Endodermal cell (in vitro differentiated cells): ENCODE results near the gene DTNB. TPM values are rescaled to one million over a fixed set of nuclear protein-coding genes. Genes with fewer than 3 reads are reported as not detected.

Experiments used
- DNase-seq: peaks from one replicate; pipeline ENCODE4 v3.0.0-alpha.2; 2017
- H3K27ac ChIP-seq: 2 replicates; pipeline ENCODE4 v1.5.1; 2013; ENCODE audit warnings: mild to moderate bottlenecking, low read depth, low read length, moderate library complexity
- H3K27me3 ChIP-seq: 2 replicates; pipeline ENCODE4 v1.6.1; 2013; ENCODE audit warnings: mild to moderate bottlenecking, low read length, moderate library complexity; ENCODE audit not compliant: insufficient read depth, control insufficient read depth, poor library complexity, severe bottlenecking
- H3K36me3 ChIP-seq: 2 replicates; pipeline ENCODE4 v1.7.0; 2013; ENCODE audit warnings: mild to moderate bottlenecking, low read length, moderate library complexity; ENCODE audit not compliant: control insufficient read depth, insufficient read depth
- H3K4me1 ChIP-seq: one replicate; pipeline ENCODE4 v1.7.0; 2013; ENCODE audit warnings: low read length; ENCODE audit not compliant: control insufficient read depth, insufficient read depth
- H3K4me3 ChIP-seq: 2 replicates; pipeline ENCODE4 v1.5.1; 2013; ENCODE audit warnings: mild to moderate bottlenecking, low read length, moderate library complexity
- H3K9ac ChIP-seq: 2 replicates; pipeline ENCODE4 v1.6.1; 2013; ENCODE audit warnings: mild to moderate bottlenecking, low read length, moderate library complexity; ENCODE audit not compliant: poor library complexity, severe bottlenecking; ENCODE audit errors: extremely low read depth
- H3K9me3 ChIP-seq: 2 replicates; pipeline ENCODE4 v1.6.1; 2013; ENCODE audit warnings: mild to moderate bottlenecking, low read length, moderate library complexity; ENCODE audit not compliant: control insufficient read depth
- H3K27ac Mint-ChIP-seq: 2 replicates; pipeline ENCODE4 v1.8.0; 2020; ENCODE audit warnings: mixed read lengths
- H3K27me3 Mint-ChIP-seq: 2 replicates; pipeline ENCODE4 v1.8.0; 2021; ENCODE audit warnings: mild to moderate bottlenecking, mixed read lengths; ENCODE audit not compliant: insufficient read depth
- H3K36me3 Mint-ChIP-seq: 2 replicates; pipeline ENCODE4 v1.8.0; 2020; ENCODE audit warnings: low read depth, mixed read lengths
- H3K4me1 Mint-ChIP-seq: 2 replicates; pipeline ENCODE4 v1.8.0; 2020; ENCODE audit warnings: mixed read lengths
- H3K4me3 Mint-ChIP-seq: 2 replicates; pipeline ENCODE4 v1.8.0; 2020; ENCODE audit warnings: mild to moderate bottlenecking, moderate library complexity, mixed read lengths
- H3K9me3 Mint-ChIP-seq: 2 replicates; pipeline ENCODE4 v1.8.0; 2020; ENCODE audit warnings: mild to moderate bottlenecking, mixed read lengths
- WGBS, 2 experiments: methylation state at CpG; one replicate each; pipeline versions ENCODE4 v1.1.5 to v1.1.7; 2013; ENCODE audit warnings: missing lambda C conversion rate in 2 of 2, mixed read lengths in 1 of 2; ENCODE audit not compliant: insufficient coverage in 1 of 2, insufficient read length in 1 of 2; 5-methylcytosine and 5-hydroxymethylcytosine counted together
- total RNA-seq, 2 donors: library from RNA; stranded (reverse); fragmentation: NEBNext Ultra II Directional in 1 of 2; extraction: Animal tissue kit (Norgen Biotek cat#: 25700) in 1 of 2; gene quantifications; 2 replicates in 1 of 2; 3 replicates in 1 of 2; pipeline ENCODE4 v1.2.1, GENCODE V29; 2021
- TF ChIP-seq, protein P1 (sequence below): fragments of 200-600 bp; sonication (generic); conservative IDR thresholded peaks from 2 replicates; pipeline ENCODE4 v1.5.0; 2021; ENCODE audit warnings: antibody characterized with exemption, mild to moderate bottlenecking

The DTNB gene
- total RNA-seq, 2 donors from 2014 or later = 38.8 to 48.7 TPM

GRCh38 chr2:25369439-25369838, 303.9 kb downstream of the DTNB start:
- no peaks in the 10 kb centered on the region for H3K9me3 Mint-ChIP-seq
- TF ChIP-seq, protein P1, sequence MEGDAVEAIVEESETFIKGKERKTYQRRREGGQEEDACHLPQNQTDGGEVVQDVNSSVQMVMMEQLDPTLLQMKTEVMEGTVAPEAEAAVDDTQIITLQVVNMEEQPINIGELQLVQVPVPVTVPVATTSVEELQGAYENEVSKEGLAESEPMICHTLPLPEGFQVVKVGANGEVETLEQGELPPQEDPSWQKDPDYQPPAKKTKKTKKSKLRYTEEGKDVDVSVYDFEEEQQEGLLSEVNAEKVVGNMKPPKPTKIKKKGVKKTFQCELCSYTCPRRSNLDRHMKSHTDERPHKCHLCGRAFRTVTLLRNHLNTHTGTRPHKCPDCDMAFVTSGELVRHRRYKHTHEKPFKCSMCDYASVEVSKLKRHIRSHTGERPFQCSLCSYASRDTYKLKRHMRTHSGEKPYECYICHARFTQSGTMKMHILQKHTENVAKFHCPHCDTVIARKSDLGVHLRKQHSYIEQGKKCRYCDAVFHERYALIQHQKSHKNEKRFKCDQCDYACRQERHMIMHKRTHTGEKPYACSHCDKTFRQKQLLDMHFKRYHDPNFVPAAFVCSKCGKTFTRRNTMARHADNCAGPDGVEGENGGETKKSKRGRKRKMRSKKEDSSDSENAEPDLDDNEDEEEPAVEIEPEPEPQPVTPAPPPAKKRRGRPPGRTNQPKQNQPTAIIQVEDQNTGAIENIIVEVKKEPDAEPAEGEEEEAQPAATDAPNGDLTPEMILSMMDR = no peak
- no peak for DNase-seq
- peaks cover 13% of the 10 kb centered on the region for H3K4me1 Mint-ChIP-seq
- H3K27me3 Mint-ChIP-seq = peaks cover 10% of the 10 kb centered on the region
- no peak overlapping the region for H3K27ac Mint-ChIP-seq
- H3K4me1 ChIP-seq = no peaks in the 10 kb centered on the region
- no peak overlapping the region for H3K9ac ChIP-seq
- no peaks in the 10 kb centered on the region for H3K36me3 ChIP-seq
- no peak overlapping the region for H3K4me3 Mint-ChIP-seq
- H3K36me3 Mint-ChIP-seq = no peaks in the 10 kb centered on the region
- 77 to 94% methylated on average over 2 to 4 of the region's 4 CpGs for WGBS, 2 experiments
- no peak overlapping the region for H3K4me3 ChIP-seq
- H3K9me3 ChIP-seq = no peaks in the 10 kb centered on the region
- no peaks in the 10 kb centered on the region for H3K27me3 ChIP-seq
- no peak overlapping the region for H3K27ac ChIP-seq

DNA sequence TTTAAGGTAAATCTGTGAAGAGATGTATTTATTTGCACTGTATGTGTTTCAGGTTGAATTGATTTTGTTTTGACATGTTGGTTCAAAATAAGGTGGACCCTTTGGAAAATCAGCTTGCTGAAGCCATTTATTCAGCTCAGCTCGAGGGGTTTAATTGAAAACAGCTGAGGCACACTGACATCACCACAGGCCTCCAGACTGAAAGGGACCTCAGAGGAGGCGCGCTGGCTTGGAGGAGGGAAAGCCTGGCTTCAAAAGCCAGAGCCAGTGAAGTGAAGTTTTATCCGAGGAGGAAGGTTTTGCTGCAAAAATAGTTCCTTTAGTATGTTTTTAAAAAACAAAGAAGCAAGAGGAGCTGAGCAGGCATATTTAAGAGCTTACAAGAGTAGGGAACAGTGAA, 304.7 kb downstream of the DTNB start:
- no peaks in the 10 kb centered on the region for H3K36me3 Mint-ChIP-seq
- peaks cover 4% of the 10 kb centered on the region for H3K27me3 ChIP-seq
- TF ChIP-seq, protein P1 = no peak
- no peak overlapping the region for H3K9ac ChIP-seq
- no peak for DNase-seq
- H3K9me3 ChIP-seq = no peaks in the 10 kb centered on the region
- H3K4me3 ChIP-seq = no peak overlapping the region
- no peaks in the 10 kb centered on the region for H3K9me3 Mint-ChIP-seq
- no peaks in the 10 kb centered on the region for H3K36me3 ChIP-seq
- H3K4me1 ChIP-seq = no peaks in the 10 kb centered on the region
- WGBS, 2 experiments = 83 to 94% methylated on average over 3 to 4 of the region's 4 CpGs
- no peak overlapping the region for H3K27ac ChIP-seq
- H3K27me3 Mint-ChIP-seq = peaks cover 13% of the 10 kb centered on the region
- H3K4me3 Mint-ChIP-seq = no peak overlapping the region
- no peak overlapping the region for H3K27ac Mint-ChIP-seq
- peaks cover 13% of the 10 kb centered on the region for H3K4me1 Mint-ChIP-seq

- peaks cover 19% of the 10 kb centered on the region for H3K27me3 Mint-ChIP-seq
- H3K27me3 ChIP-seq = peaks cover 6% of the 10 kb centered on the region
These were observed 306.1 kb downstream of the DTNB start for GRCh38 chr2:25367296-25367695.

More at GRCh38 chr2:25367296-25367695, 306.1 kb downstream of the DTNB start:
- Mint-ChIP-seq H3K27ac (no peak overlapping the region), H3K36me3 (no peaks in the 10 kb centered on the region), H3K4me3 (no peak overlapping the region), H3K9me3 (no peaks in the 10 kb centered on the region), H3K4me1 (peaks cover 14% of the 10 kb centered on the region)
- Histone ChIP-seq H3K4me3 (no peak overlapping the region), H3K9ac (no peak overlapping the region), H3K9me3 (no peaks in the 10 kb centered on the region), H3K36me3 (no peaks in the 10 kb centered on the region), H3K27ac (no peak overlapping the region), H3K4me1 (no peaks in the 10 kb centered on the region)
- WGBS, 2 experiments = 88 to 93% methylated on average over 8 to 9 of the region's 9 CpGs
- TF ChIP-seq, protein P1 = no peak
- no peak for DNase-seq
